Measurements from ENCODE around the gene SEC31A.
"Not testable (repeated sequence)": the region's sequence is repeated elsewhere in the genome, so short reads cannot be mapped to it uniquely, and the experiment has no call there.

Gene SEC31A

GRCh38 chr4:82865592-82865991 is 25.4 kb downstream of the SEC31A start:
- Histone ChIP-seq H3K27me3 (ENCODE audit: control insufficient read depth in 2 of 2, insufficient read depth in 2 of 2, low read length in 2 of 2) (no peaks in the 10 kb centered on the region), H3K36me3 (ENCODE audit: control insufficient read depth in 2 of 2, insufficient read depth in 2 of 2, low read length in 2 of 2) (peaks cover 50 to 79% of the 10 kb centered on the region in 2 donors), H3K4me1 (ENCODE audit: control insufficient read depth in 2 of 2, insufficient read depth in 2 of 2, low read length in 2 of 2) (no peaks in the 10 kb centered on the region), H3K9me3 (ENCODE audit: control insufficient read depth in 2 of 2, low read length in 2 of 2) (no peaks in the 10 kb centered on the region), H3K4me3 (ENCODE audit: low read length in 2 of 2) (no peak overlapping the region), H3K9ac (ENCODE audit: low read depth in 1 of 2, low read length in 2 of 2) (no peak overlapping the region), H3K27ac (ENCODE audit: low read depth in 2 of 2, low read length in 2 of 2) (no peak overlapping the region)

GRCh38 chr4:82864336-82864979 is 26.5 kb downstream of the SEC31A start:
- H3K9me3 ChIP-seq (ENCODE audit: control insufficient read depth in 2 of 2, low read length in 2 of 2): no peaks in the 10 kb centered on the region
- H3K9ac ChIP-seq (ENCODE audit: low read depth in 1 of 2, low read length in 2 of 2): no peak overlapping the region
- peaks cover 47 to 68% of the 10 kb centered on the region in 2 donors for H3K36me3 ChIP-seq (ENCODE audit: control insufficient read depth in 2 of 2, insufficient read depth in 2 of 2, low read length in 2 of 2)
- H3K27ac ChIP-seq (ENCODE audit: low read depth in 2 of 2, low read length in 2 of 2): no peak overlapping the region
- H3K4me1 ChIP-seq (ENCODE audit: control insufficient read depth in 2 of 2, insufficient read depth in 2 of 2, low read length in 2 of 2): no peaks in the 10 kb centered on the region
- H3K27me3 ChIP-seq (ENCODE audit: control insufficient read depth in 2 of 2, insufficient read depth in 2 of 2, low read length in 2 of 2): no peaks in the 10 kb centered on the region
- H3K4me3 ChIP-seq (ENCODE audit: low read length in 2 of 2): no peak overlapping the region

GRCh38 chr4:82861529-82861928 is 29.4 kb downstream of the SEC31A start:
- H3K4me3 ChIP-seq (ENCODE audit: low read length in 2 of 2): no peak overlapping the region
- H3K36me3 ChIP-seq (ENCODE audit: control insufficient read depth in 2 of 2, insufficient read depth in 2 of 2, low read length in 2 of 2): peaks cover 55 to 57% of the 10 kb centered on the region in 2 donors
- no peak overlapping the region for H3K9ac ChIP-seq (ENCODE audit: low read depth in 1 of 2, low read length in 2 of 2)
- H3K9me3 ChIP-seq (ENCODE audit: control insufficient read depth in 2 of 2, low read length in 2 of 2): no peaks in the 10 kb centered on the region
- no peaks in the 10 kb centered on the region for H3K4me1 ChIP-seq (ENCODE audit: control insufficient read depth in 2 of 2, insufficient read depth in 2 of 2, low read length in 2 of 2)
- no peak overlapping the region for H3K27ac ChIP-seq (ENCODE audit: low read depth in 2 of 2, low read length in 2 of 2)
- no peaks in the 10 kb centered on the region for H3K27me3 ChIP-seq (ENCODE audit: control insufficient read depth in 2 of 2, insufficient read depth in 2 of 2, low read length in 2 of 2)

GRCh38 chr4:82860487-82860886 is 30.5 kb downstream of the SEC31A start:
- H3K9ac ChIP-seq (ENCODE audit: low read depth in 1 of 2, low read length in 2 of 2); H3K27ac ChIP-seq (ENCODE audit: low read depth in 2 of 2, low read length in 2 of 2); H3K4me3 ChIP-seq (ENCODE audit: low read length in 2 of 2); H3K4me1 ChIP-seq (ENCODE audit: control insufficient read depth in 2 of 2, insufficient read depth in 2 of 2, low read length in 2 of 2); H3K9me3 ChIP-seq (ENCODE audit: control insufficient read depth in 2 of 2, low read length in 2 of 2); H3K27me3 ChIP-seq (ENCODE audit: control insufficient read depth in 2 of 2, insufficient read depth in 2 of 2, low read length in 2 of 2): not testable (repeated sequence)
- H3K36me3 ChIP-seq (ENCODE audit: control insufficient read depth in 2 of 2, insufficient read depth in 2 of 2, low read length in 2 of 2): peaks cover 47 to 55% of the 10 kb centered on the region in 2 donors

- Histone ChIP-seq H3K4me1 (ENCODE audit: control insufficient read depth in 2 of 2, insufficient read depth in 2 of 2, low read length in 2 of 2) (no peaks in the 10 kb centered on the region), H3K4me3 (ENCODE audit: low read length in 2 of 2) (no peak overlapping the region), H3K9ac (ENCODE audit: low read depth in 1 of 2, low read length in 2 of 2) (no peak overlapping the region), H3K27ac (ENCODE audit: low read depth in 2 of 2, low read length in 2 of 2) (no peak overlapping the region), H3K27me3 (ENCODE audit: control insufficient read depth in 2 of 2, insufficient read depth in 2 of 2, low read length in 2 of 2) (no peaks in the 10 kb centered on the region), H3K9me3 (ENCODE audit: control insufficient read depth in 2 of 2, low read length in 2 of 2) (no peaks in the 10 kb centered on the region), H3K36me3 (ENCODE audit: control insufficient read depth in 2 of 2, insufficient read depth in 2 of 2, low read length in 2 of 2) (peaks cover 65 to 79% of the 10 kb centered on the region in 2 donors)
Measured at GRCh38 chr4:82852751-82853285, 38.1 kb downstream of the SEC31A start.

GRCh38 chr4:82851885-82852750 is 38.8 kb downstream of the SEC31A start:
- Histone ChIP-seq H3K36me3 (ENCODE audit: control insufficient read depth in 2 of 2, insufficient read depth in 2 of 2, low read length in 2 of 2) (peaks cover 66 to 80% of the 10 kb centered on the region in 2 donors), H3K9me3 (ENCODE audit: control insufficient read depth in 2 of 2, low read length in 2 of 2) (no peaks in the 10 kb centered on the region), H3K27ac (ENCODE audit: low read depth in 2 of 2, low read length in 2 of 2) (no peak overlapping the region), H3K4me1 (ENCODE audit: control insufficient read depth in 2 of 2, insufficient read depth in 2 of 2, low read length in 2 of 2) (no peaks in the 10 kb centered on the region), H3K4me3 (ENCODE audit: low read length in 2 of 2) (no peak overlapping the region), H3K27me3 (ENCODE audit: control insufficient read depth in 2 of 2, insufficient read depth in 2 of 2, low read length in 2 of 2) (no peaks in the 10 kb centered on the region), H3K9ac (ENCODE audit: low read depth in 1 of 2, low read length in 2 of 2) (no peak overlapping the region)

GRCh38 chr4:82851318-82851717 is 39.6 kb downstream of the SEC31A start:
- Histone ChIP-seq H3K9me3 (ENCODE audit: control insufficient read depth in 2 of 2, low read length in 2 of 2) (no peaks in the 10 kb centered on the region), H3K36me3 (ENCODE audit: control insufficient read depth in 2 of 2, insufficient read depth in 2 of 2, low read length in 2 of 2) (peaks cover 67 to 80% of the 10 kb centered on the region in 2 donors), H3K9ac (ENCODE audit: low read depth in 1 of 2, low read length in 2 of 2) (no peak overlapping the region), H3K27ac (ENCODE audit: low read depth in 2 of 2, low read length in 2 of 2) (no peak overlapping the region), H3K4me1 (ENCODE audit: control insufficient read depth in 2 of 2, insufficient read depth in 2 of 2, low read length in 2 of 2) (no peaks in the 10 kb centered on the region), H3K27me3 (ENCODE audit: control insufficient read depth in 2 of 2, insufficient read depth in 2 of 2, low read length in 2 of 2) (no peaks in the 10 kb centered on the region), H3K4me3 (ENCODE audit: low read length in 2 of 2) (no peak overlapping the region)

GRCh38 chr4:82850684-82851083 is 40.3 kb downstream of the SEC31A start:
- Histone ChIP-seq H3K9ac (ENCODE audit: low read depth in 1 of 2, low read length in 2 of 2) (no peak overlapping the region), H3K4me3 (ENCODE audit: low read length in 2 of 2) (no peak overlapping the region), H3K9me3 (ENCODE audit: control insufficient read depth in 2 of 2, low read length in 2 of 2) (no peaks in the 10 kb centered on the region), H3K27me3 (ENCODE audit: control insufficient read depth in 2 of 2, insufficient read depth in 2 of 2, low read length in 2 of 2) (no peaks in the 10 kb centered on the region), H3K27ac (ENCODE audit: low read depth in 2 of 2, low read length in 2 of 2) (no peak overlapping the region), H3K36me3 (ENCODE audit: control insufficient read depth in 2 of 2, insufficient read depth in 2 of 2, low read length in 2 of 2) (peaks cover 69 to 81% of the 10 kb centered on the region in 2 donors), H3K4me1 (ENCODE audit: control insufficient read depth in 2 of 2, insufficient read depth in 2 of 2, low read length in 2 of 2) (no peaks in the 10 kb centered on the region)

GRCh38 chr4:82848706-82849105 is 42.2 kb downstream of the SEC31A start:
- peaks cover 76 to 78% of the 10 kb centered on the region in 2 donors for H3K36me3 ChIP-seq (ENCODE audit: control insufficient read depth in 2 of 2, insufficient read depth in 2 of 2, low read length in 2 of 2)
- no peak overlapping the region for H3K9ac ChIP-seq (ENCODE audit: low read depth in 1 of 2, low read length in 2 of 2)
- no peaks in the 10 kb centered on the region for H3K4me1 ChIP-seq (ENCODE audit: control insufficient read depth in 2 of 2, insufficient read depth in 2 of 2, low read length in 2 of 2)
- no peaks in the 10 kb centered on the region for H3K27me3 ChIP-seq (ENCODE audit: control insufficient read depth in 2 of 2, insufficient read depth in 2 of 2, low read length in 2 of 2)
- no peak overlapping the region for H3K27ac ChIP-seq (ENCODE audit: low read depth in 2 of 2, low read length in 2 of 2)
- H3K9me3 ChIP-seq (ENCODE audit: control insufficient read depth in 2 of 2, low read length in 2 of 2): no peaks in the 10 kb centered on the region
- H3K4me3 ChIP-seq (ENCODE audit: low read length in 2 of 2): no peak overlapping the region

GRCh38 chr4:82842593-82842992 is 48.4 kb downstream of the SEC31A start:
- Histone ChIP-seq H3K4me1 (ENCODE audit: control insufficient read depth in 2 of 2, insufficient read depth in 2 of 2, low read length in 2 of 2) (no peaks in the 10 kb centered on the region), H3K9me3 (ENCODE audit: control insufficient read depth in 2 of 2, low read length in 2 of 2) (no peaks in the 10 kb centered on the region), H3K27ac (ENCODE audit: low read depth in 2 of 2, low read length in 2 of 2) (no peak overlapping the region), H3K27me3 (ENCODE audit: control insufficient read depth in 2 of 2, insufficient read depth in 2 of 2, low read length in 2 of 2) (no peaks in the 10 kb centered on the region), H3K4me3 (ENCODE audit: low read length in 2 of 2) (no peak overlapping the region), H3K9ac (ENCODE audit: low read depth in 1 of 2, low read length in 2 of 2) (no peak overlapping the region), H3K36me3 (ENCODE audit: control insufficient read depth in 2 of 2, insufficient read depth in 2 of 2, low read length in 2 of 2) (peaks cover 61 to 64% of the 10 kb centered on the region in 2 donors)
